Dedifferentiated amniotic fluid mesenchymal stem cell (primary cell): ENCODE measurements around the gene GFAP.
A peak's percentile ranks its signal among the peaks of the same experiment; 100 is the strongest.
"Not testable (repeated sequence)": the region's sequence is repeated elsewhere in the genome, so short reads cannot be mapped to it uniquely, and the experiment has no call there.

ENCODE experiments used
- DNase-seq: peaks from one replicate; pipeline ENCODE4 v3.0.0-alpha.2; 2016; ENCODE audit errors: extremely low spot score

Gene GFAP

GRCh38 chr17:44915321-44915726 is at the start of gene GFAP:
TSS of gene GFAP (minus strand) at chr17:44915500. CDS start at chr17:44915486, 14 bp downstream.
- no peak for DNase-seq

- DNase-seq: no peak
These were observed 46.6 kb upstream of the GFAP start for GRCh38 chr17:44961921-44962350.

- no peak for DNase-seq
These were observed 45.4 kb upstream of the GFAP start for GRCh38 chr17:44960691-44961090.

- no peak for DNase-seq
These were observed 44.7 kb upstream of the GFAP start for GRCh38 chr17:44959821-44960531.

GRCh38 chr17:44956998-44957981 is 42.0 kb upstream of the GFAP start:
- DNase-seq: no peak

GRCh38 chr17:44955674-44956425 is 40.5 kb upstream of the GFAP start:
- no peak for DNase-seq

- DNase-seq: no peak
These were observed 37.7 kb upstream of the GFAP start for GRCh38 chr17:44952946-44953475.

GRCh38 chr17:44948315-44948795 is 33.1 kb upstream of the GFAP start:
- no peak for DNase-seq

- DNase-seq: peak; percentile 95
These were observed 32.4 kb upstream of the GFAP start, which contains the start of gene KIF18B for GRCh38 chr17:44947461-44948314. TSS of gene KIF18B (minus strand) at chr17:44947773. CDS start at chr17:44936344, 11,429 bp downstream.

GRCh38 chr17:44945652-44946051 is 30.4 kb upstream of the GFAP start:
- not testable (repeated sequence) for DNase-seq

GRCh38 chr17:44942456-44942855 is 27.2 kb upstream of the GFAP start:
- DNase-seq: no peak

- DNase-seq: no peak
These were observed 26.5 kb upstream of the GFAP start for GRCh38 chr17:44941712-44942331.

GRCh38 chr17:44940768-44941167 is 25.5 kb upstream of the GFAP start:
- no peak for DNase-seq

- DNase-seq: no peak
These were observed 25.0 kb upstream of the GFAP start for GRCh38 chr17:44940317-44940716.

- no peak for DNase-seq
These were observed 19.8 kb upstream of the GFAP start for GRCh38 chr17:44935116-44935515.

- DNase-seq: no peak
These were observed 19.4 kb upstream of the GFAP start for GRCh38 chr17:44934745-44935105.

- no peak for DNase-seq
These were observed 18.8 kb upstream of the GFAP start for GRCh38 chr17:44933824-44934744.

- no peak for DNase-seq
These were observed 17.4 kb upstream of the GFAP start for GRCh38 chr17:44932787-44933097.

- no peak for DNase-seq
These were observed 16.9 kb upstream of the GFAP start for GRCh38 chr17:44932096-44932786.
